HG02798 (cell line): ENCODE measurements around the gene UBR7.

Experiments
- ATAC-seq: cut with Tn5 transposase; IDR thresholded peaks from one replicate; pipeline ENCODE4 v1.9.1; 2021; ENCODE audit warnings: mild to moderate bottlenecking; ENCODE audit not compliant: unreplicated experiment, poor library complexity

UBR7 gene

DNA sequence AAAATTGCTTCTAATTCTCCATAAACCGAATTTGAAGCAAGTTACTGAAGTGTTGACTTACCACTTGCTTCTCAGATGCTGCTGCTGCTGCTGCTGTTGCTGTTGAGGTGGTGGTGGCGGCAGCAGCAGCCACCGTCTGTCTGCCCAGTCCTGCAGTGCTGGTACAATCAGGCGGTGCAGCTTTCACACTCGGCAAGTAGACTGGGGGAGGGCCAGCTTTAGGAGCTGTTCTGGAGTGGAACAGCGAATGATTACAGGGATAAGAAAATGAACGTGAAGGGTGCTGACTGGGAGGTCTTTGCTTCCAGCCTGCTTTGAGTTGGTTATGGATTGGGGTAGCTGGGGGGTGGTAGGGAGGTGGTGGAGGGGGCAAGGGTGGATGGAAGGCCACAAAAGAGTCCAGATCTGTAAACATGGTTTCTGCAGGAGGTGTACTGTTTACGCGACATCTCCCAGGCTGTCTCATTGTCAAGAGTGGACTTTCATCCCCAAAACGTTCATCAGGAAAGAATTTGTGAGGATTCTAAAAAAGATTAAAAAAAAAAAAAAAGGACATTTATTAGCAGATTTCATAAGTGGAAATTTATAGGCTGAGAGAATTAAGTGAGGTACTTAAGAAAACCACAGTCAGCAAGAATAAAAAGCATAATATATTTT lies 38.8 kb downstream of the UBR7 start:
- no peak for ATAC-seq

DNA sequence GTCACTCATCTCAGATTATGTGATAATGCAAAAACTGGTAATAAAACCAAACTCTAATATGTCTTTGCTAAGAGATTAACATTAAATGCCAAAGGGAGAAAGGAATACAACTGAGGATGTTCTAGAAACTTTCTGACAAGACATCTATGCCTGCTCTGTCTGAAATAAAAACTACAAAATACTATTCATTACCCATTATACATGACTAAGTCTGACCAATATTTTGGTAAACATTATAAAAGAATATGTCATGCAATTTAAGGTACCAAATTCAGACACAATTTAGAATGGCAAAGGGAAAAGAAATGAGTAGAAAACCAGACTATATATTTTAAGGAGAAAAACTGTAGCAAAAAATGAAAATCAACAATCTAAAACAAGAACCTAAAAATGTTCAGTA lies 39.5 kb downstream of the UBR7 start:
- ATAC-seq: no peak

DNA sequence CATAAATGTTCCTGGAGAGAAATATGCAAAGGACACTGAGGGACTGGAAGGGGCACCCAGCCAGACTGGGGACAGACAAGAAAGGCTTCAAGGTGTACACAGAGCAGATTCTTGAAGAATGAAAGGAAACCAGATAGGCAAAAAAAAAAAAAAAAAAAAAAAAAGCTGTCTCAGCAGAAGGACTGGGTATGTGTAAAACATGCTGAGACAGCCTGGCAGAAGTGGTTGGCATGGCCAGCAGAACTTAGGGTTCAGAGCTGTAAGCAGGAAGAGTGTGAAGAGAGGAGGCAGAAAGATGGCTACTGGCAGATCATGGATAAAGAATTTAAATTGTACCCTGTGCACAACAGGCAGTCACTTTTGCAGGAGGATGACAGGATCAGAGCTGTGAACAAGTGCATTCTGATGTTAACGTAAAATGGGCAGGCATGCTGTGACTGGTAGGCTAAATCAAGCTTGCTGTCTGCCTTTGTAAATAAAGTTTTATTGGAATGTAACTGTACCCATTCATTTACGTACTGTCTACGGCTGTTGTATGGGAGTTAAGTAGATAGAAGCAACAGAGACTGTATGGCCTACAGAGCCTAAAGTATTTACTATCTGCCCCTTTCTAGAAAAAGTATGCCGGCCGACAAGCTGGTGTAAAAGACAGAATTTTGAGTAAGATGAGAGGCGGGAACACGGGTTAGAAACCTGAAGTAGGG lies 42.2 kb downstream of the UBR7 start:
- no peak for ATAC-seq

DNA sequence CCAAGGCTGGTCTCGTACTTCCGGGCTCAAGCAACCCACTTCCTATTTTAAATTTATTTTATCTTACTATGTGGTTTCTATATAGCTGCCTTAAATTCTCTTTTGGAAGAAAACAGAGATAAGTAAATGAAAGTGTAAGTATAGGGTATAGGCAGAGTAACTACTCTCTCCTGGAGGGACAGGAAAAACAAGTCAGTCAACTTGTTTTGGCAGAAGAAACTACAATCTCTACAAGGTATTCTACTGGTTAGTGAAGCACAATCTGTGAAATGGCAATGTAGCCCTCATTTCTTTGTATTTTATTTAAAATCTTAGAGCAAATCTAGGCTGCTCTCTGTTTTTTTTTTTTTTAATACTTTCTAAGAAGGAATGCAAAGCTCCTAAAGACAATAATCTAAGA lies 55.4 kb downstream of the UBR7 start:
- no peak for ATAC-seq

DNA sequence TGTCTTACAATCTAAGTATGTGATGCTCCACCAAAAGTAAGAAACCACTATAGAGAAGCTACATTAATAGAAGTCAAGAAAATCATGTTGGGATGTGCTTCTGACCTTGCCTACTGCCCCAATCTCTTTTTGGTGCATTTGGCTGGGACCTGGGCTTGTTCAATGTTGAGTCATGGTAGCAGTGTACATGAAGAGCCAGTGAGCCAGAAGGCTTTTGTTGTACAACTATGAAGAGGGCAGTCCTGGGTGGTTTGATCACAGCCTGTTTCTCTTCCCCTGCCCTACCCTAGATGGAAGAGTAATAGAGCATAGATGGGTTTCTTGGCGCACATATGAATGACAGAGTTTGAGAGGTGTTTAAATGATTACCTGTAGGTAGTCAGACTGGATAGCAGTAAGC lies 56.4 kb downstream of the UBR7 start:
- no peak for ATAC-seq

DNA sequence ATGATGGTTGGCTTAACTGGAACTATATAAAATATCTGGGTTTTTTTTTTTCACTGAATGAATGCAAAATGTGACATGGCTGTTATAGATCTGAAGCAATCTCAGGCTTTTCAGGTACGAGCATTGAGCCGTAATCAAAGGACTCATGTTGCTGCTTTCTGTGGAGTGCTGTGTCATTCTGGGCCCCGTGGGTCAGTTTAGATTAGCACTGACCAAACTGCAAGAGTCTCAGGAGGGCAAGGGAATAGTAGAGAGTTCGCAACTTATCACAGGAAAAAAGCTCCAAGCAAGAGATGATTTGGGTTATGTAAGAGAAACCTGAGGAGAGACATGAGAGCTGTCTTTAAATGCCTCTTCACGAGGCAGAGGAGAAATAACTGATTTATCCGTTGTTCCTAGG lies 59.1 kb downstream of the UBR7 start:
- ATAC-seq: no peak

DNA sequence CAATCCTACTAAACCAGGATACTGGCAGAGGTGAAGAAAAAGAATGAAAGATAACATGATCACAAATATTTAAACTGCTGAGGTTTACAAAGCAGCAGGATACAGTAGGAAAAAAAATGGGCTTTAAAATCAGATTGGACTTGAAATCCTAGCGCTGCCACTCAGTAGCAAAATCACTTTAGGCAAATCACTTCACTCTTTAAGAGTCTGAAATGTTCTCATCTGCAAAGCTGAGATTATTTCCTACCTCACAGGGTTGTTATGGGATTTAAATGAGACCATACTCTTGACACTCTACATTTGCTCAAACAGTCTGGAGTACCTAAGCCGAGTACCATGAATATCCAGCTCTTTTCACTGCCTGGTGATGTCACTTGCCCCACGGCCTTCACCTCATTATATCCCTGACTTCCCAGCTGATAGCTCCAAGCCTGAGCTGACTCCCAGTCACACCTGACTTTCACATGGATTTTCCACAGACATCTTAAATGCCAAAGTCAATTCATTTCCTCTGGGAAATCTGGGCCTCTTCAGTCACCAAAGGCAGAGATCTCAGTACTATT lies 60.2 kb downstream of the UBR7 start:
- no peak for ATAC-seq

DNA sequence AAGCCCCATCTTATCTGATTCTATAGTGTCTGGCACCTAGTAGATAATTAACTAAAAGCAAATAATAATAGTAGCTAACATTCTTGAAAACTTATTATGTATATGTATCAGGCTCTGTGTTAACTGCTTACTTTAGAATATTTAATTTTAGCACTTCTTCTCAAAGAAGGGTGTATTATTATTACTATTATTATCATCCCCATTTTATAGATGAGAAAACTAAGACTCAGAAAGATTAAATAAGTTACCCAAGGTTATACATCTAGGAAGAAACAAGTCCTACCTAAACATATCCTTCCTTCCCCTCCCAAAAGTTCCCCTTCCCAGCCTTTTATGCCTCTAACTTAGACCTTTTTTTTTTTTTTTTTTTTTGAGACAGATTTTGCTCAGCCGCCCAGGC lies 61.4 kb downstream of the UBR7 start:
- no peak for ATAC-seq

DNA sequence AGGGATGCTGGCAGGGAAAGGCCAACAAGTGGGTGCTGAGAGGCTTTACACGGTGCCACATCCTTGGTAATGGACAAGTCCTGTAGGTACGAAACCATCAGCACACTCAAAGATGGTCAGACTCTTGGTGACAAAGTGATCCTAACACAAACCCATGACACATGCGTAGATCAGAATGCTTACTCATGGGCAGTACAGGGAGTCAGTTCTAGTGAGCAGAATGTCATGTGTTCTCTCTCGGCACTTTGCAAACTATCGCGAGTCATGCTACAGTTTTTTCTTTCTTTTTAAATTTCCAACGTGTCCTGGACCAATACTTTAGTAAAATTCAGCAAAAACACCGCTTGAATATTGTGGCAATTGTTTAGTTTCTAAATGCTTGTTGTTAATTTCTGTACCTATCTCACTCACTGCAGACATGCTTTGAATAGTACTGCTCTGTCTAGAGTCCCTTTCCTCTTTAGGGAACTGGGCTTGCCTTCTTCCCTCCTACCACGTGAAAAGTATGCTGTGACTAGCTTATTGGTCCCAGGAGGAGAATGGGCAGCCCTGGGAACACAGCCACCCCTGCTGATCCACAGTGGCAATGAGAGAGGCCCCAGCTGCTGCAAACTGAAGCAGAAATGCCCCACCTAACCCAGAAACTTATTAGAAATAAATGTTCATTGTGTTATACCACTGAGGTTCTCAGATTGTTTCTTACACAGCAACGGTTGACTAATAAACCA lies 62.4 kb downstream of the UBR7 start:
- no peak for ATAC-seq

DNA sequence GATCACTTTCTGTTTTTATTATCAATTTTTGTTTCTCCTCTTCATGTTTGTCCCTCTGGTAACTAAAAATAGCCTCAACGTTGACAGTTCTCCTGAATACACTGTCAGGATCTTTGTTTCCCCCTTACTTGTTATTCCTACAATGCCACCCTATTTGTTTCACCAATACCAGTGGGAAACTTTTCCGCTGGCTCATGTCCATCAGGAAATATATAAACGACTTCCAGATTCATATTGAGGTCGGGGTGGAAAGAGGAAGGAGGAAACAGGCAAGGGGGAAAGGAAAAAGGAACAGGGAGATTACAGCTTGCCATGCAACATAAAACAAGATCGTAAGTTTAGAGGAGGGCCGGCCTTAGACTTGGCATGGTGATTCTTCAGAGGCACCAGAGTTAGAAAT lies 64.1 kb downstream of the UBR7 start:
- ATAC-seq: no peak

DNA sequence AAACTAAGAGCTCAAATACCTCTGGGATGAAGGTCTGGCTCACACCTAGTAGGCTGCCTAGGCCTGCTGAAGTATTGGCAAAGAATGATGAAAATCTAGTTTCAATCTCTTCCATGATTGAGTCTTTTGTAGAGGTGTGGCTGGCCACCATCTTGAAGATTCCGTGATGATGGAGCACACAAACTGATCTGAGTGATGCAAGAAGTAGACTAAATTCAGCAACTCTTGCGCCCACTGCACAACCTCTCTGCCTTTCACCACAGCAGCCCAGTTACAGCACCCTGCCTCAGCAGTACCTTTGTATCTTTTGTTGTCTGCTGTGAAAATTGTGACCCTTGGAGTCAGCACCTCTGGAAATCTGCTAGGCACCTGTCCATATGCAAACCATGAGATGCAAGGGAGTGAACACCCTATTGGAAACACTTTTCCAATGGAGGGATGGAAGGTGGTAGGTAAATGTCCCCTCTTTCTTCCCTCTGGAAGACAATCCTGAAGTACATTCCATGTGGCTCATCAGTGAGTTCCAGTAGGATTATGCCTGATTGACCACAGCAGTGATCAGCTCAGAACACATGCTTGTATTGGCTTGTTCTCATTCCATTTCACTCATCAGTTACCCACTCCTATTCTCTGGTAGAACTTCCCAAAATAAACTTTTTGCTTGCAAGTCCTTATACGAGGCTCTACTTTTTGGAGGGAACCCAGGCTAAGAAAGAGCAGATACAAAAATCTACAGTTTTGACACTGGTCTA lies 67.2 kb downstream of the UBR7 start:
- no peak for ATAC-seq

DNA sequence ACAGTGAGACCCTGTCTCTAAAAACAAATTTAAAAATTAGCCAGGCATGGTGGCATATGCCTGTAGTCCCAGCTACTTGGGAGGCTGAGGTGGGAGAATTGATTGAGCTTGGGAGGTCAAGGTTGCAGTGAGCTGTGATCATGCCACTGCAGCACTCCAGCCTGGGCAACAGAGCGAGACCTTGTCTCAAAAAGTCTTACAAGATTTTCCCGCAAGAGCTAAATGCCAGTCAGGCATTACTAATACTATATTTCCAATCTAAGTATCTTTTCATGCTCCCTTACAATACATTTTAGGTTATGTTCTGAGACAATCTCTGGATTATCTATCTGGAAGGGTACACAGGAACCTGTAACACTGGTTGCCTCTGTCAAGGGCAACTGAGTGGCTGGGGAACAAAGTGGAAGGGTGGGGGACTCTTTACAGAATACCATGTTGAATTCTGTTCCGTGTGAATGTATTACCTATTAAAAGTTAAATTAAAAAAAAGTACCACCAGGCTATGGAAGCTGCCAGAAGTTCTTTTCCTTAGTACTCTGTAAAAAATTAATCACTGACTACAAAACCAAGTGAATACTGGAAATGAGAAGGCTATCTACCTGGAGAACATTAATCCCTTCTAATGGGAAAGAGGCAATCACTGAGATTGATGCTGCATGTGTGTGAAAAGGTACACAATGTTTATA lies 69.1 kb downstream of the UBR7 start:
- ATAC-seq: no peak
